ENCODE results near the gene TBL1X. TPM values are rescaled to one million over a fixed set of nuclear protein-coding genes. Genes with fewer than 3 reads are reported as not detected.

Gene TBL1X
- total and polyA plus RNA-seq, 2 donors (not counting 1 experiment from before 2014, with no cell fraction given) = 8.8 to 65.1 TPM

- ChIA-PET POLR2A (no interaction called here), CTCF (no interaction called here)
- no peaks in the 10 kb centered on the region for H3K9me3 ChIP-seq (ENCODE audit: control extremely low read depth in 1 of 3, control insufficient read depth in 2 of 3, insufficient read depth in 1 of 3, low read length in 2 of 3)
- Mint-ChIP-seq H3K4me3 (no peak overlapping the region), H3K4me1 (no peaks in the 10 kb centered on the region), H3K27me3 (peaks cover 4% of the 10 kb centered on the region), H3K9me3 (ENCODE audit: insufficient read depth) (no peaks in the 10 kb centered on the region), H3K27ac (no peak overlapping the region)
- H3K27me3 ChIP-seq (replicated peaks in 1 of 4; ENCODE audit: control extremely low read depth in 1 of 4, control insufficient read depth in 3 of 4, insufficient read depth in 4 of 4, low read length in 3 of 4) = no peaks in the 10 kb centered on the region
- H3K4me1 ChIP-seq (ENCODE audit: control insufficient read depth in 2 of 2, insufficient read depth in 2 of 2, low read length in 2 of 2) = no peaks in the 10 kb centered on the region
- WGBS (ENCODE audit: insufficient coverage) = 100% methylated on average over 2 of the region's 6 CpGs
- H3K4me3 ChIP-seq (ENCODE audit: control extremely low read depth in 1 of 5, extremely low read depth in 1 of 5, insufficient read depth in 1 of 5, low read depth in 2 of 5, low read length in 4 of 5) = no peak overlapping the region
- H3K4me2 ChIP-seq (replicated peaks; ENCODE audit: low read depth, low read length, poor library complexity, severe bottlenecking) = no peak overlapping the region
- DNase-seq (no peak), ATAC-seq (ENCODE audit: low read depth) (no peak)
- TF ChIP-seq EZH2 (IDR thresholded peaks at IDR 0.05; ENCODE audit: borderline replicate concordance, insufficient read depth, low read depth, low read length, poor library complexity, severe bottlenecking) (no peak), CTCF (IDR thresholded peaks at IDR 0.05) (no peak)
- no peak overlapping the region for H3K27ac ChIP-seq (ENCODE audit: low read length in 2 of 2)
- no peaks in the 10 kb centered on the region for H3K79me2 ChIP-seq (ENCODE audit: control insufficient read depth, insufficient read depth, low read length)
- no peaks in the 10 kb centered on the region for H3K36me3 ChIP-seq (replicated peaks in 1 of 2; ENCODE audit: control extremely low read depth in 1 of 2, control insufficient read depth in 1 of 2, extremely low read depth in 1 of 2, insufficient read depth in 2 of 2, low read length in 1 of 2)
- no peak overlapping the region for H2AFZ ChIP-seq (ENCODE audit: insufficient read depth, low read depth, low read length, poor library complexity, severe bottlenecking)
- H3K9ac ChIP-seq (ENCODE audit: low read length) = no peak overlapping the region
- intact Hi-C loops (cut with micrococcal nuclease) = no loop called here
- no peaks in the 10 kb centered on the region for H4K20me1 ChIP-seq (ENCODE audit: control insufficient read depth, insufficient read depth, low read length, poor library complexity, severe bottlenecking)
Measured at GRCh38 chrX:9416562-9417348, 48.1 kb upstream of the TBL1X start.

GRCh38 chrX:9418262-9418661 lies 46.6 kb upstream of the TBL1X start:
- intact Hi-C loops (cut with micrococcal nuclease) = no loop called here
- H3K9me3 Mint-ChIP-seq (ENCODE audit: insufficient read depth) = no peaks in the 10 kb centered on the region
- no peak for ATAC-seq (ENCODE audit: low read depth)

More at GRCh38 chrX:9418262-9418661, 46.6 kb upstream of the TBL1X start:
- H3K4me2 ChIP-seq (replicated peaks; ENCODE audit: low read depth, low read length, poor library complexity, severe bottlenecking) = no peak overlapping the region
- no peak overlapping the region for H3K27ac ChIP-seq (ENCODE audit: low read length in 2 of 2)
- Mint-ChIP-seq H3K27ac (no peak overlapping the region), H3K27me3 (peaks cover 7% of the 10 kb centered on the region), H3K4me3 (no peak overlapping the region), H3K4me1 (no peaks in the 10 kb centered on the region)
- no peak overlapping the region for H2AFZ ChIP-seq (ENCODE audit: insufficient read depth, low read depth, low read length, poor library complexity, severe bottlenecking)
- no peaks in the 10 kb centered on the region for H3K27me3 ChIP-seq (replicated peaks in 1 of 4; ENCODE audit: control extremely low read depth in 1 of 4, control insufficient read depth in 3 of 4, insufficient read depth in 4 of 4, low read length in 3 of 4)
- H3K79me2 ChIP-seq (ENCODE audit: control insufficient read depth, insufficient read depth, low read length) = no peaks in the 10 kb centered on the region
- H3K36me3 ChIP-seq (replicated peaks in 1 of 2; ENCODE audit: control extremely low read depth in 1 of 2, control insufficient read depth in 1 of 2, extremely low read depth in 1 of 2, insufficient read depth in 2 of 2, low read length in 1 of 2) = no peaks in the 10 kb centered on the region
- ChIA-PET POLR2A (no interaction called here), CTCF (no interaction called here)
- H3K4me1 ChIP-seq (ENCODE audit: control insufficient read depth in 2 of 2, insufficient read depth in 2 of 2, low read length in 2 of 2) = no peaks in the 10 kb centered on the region
- no peak for DNase-seq
- H3K9ac ChIP-seq (ENCODE audit: low read length) = no peak overlapping the region
- 93% methylated on average over 3 of the region's 6 CpGs for WGBS (ENCODE audit: insufficient coverage)
- no peaks in the 10 kb centered on the region for H3K9me3 ChIP-seq (ENCODE audit: control extremely low read depth in 1 of 3, control insufficient read depth in 2 of 3, insufficient read depth in 1 of 3, low read length in 2 of 3)
- TF ChIP-seq CTCF (IDR thresholded peaks at IDR 0.05) = no peak
- no peak for TF ChIP-seq EZH2 (IDR thresholded peaks at IDR 0.05; ENCODE audit: borderline replicate concordance, insufficient read depth, low read depth, low read length, poor library complexity, severe bottlenecking)
- H3K4me3 ChIP-seq (ENCODE audit: control extremely low read depth in 1 of 5, extremely low read depth in 1 of 5, insufficient read depth in 1 of 5, low read depth in 2 of 5, low read length in 4 of 5) = no peak overlapping the region
- no peaks in the 10 kb centered on the region for H4K20me1 ChIP-seq (ENCODE audit: control insufficient read depth, insufficient read depth, low read length, poor library complexity, severe bottlenecking)

Measured in B cell (primary cell).